Trophoblast cell (in vitro differentiated cells and primary cell): ENCODE results near the gene NKX6-1.

ENCODE experiments used
- DNase-seq, 2 donors: peaks; one replicate each; pipeline ENCODE4 v3.0.0-alpha.2; 2016
- H2AFZ ChIP-seq: 2 replicates; pipeline ENCODE4 v1.6.1; 2013; ENCODE audit warnings: low read length, moderate library complexity, mild to moderate bottlenecking; ENCODE audit not compliant: insufficient read depth, poor library complexity
- H2AK5ac ChIP-seq: 2 replicates; pipeline ENCODE4 v1.6.1; 2013; ENCODE audit warnings: mild to moderate bottlenecking, low read length
- H2BK120ac ChIP-seq: 2 replicates; pipeline ENCODE4 v1.6.1; 2013; ENCODE audit warnings: low read length, mild to moderate bottlenecking, moderate library complexity; ENCODE audit not compliant: insufficient read depth, poor library complexity
- H2BK12ac ChIP-seq: 2 replicates; pipeline ENCODE4 v1.6.1; 2013; ENCODE audit warnings: mild to moderate bottlenecking, low read length, moderate library complexity
- H2BK5ac ChIP-seq: 2 replicates; pipeline ENCODE4 v1.6.1; 2013; ENCODE audit warnings: low read length, low read depth, moderate library complexity, mild to moderate bottlenecking; ENCODE audit not compliant: poor library complexity
- H3K14ac ChIP-seq: 2 replicates; pipeline ENCODE4 v1.6.1; 2013; ENCODE audit warnings: mild to moderate bottlenecking, low read length
- H3K18ac ChIP-seq: 2 replicates; pipeline ENCODE4 v1.6.1; 2013; ENCODE audit warnings: mild to moderate bottlenecking, low read length
- H3K23ac ChIP-seq: 2 replicates; pipeline ENCODE4 v1.6.1; 2013; ENCODE audit warnings: low read length
- H3K27ac ChIP-seq: 2 replicates; pipeline ENCODE4 v1.5.1; 2013; ENCODE audit warnings: low read depth, mild to moderate bottlenecking, inconsistent platforms, low read length, moderate library complexity
- H3K27me3 ChIP-seq: 2 replicates; pipeline ENCODE4 v1.6.1; 2013; ENCODE audit warnings: inconsistent platforms, mild to moderate bottlenecking, low read length, moderate library complexity; ENCODE audit not compliant: insufficient read depth
- H3K36me3 ChIP-seq, 2 experiments: 1 replicate in 1 of 2; 2 replicates in 1 of 2; pipeline ENCODE4 v1.6.1; 2013; ENCODE audit warnings: low read length in 2 of 2, mild to moderate bottlenecking in 2 of 2, moderate library complexity in 1 of 2; ENCODE audit not compliant: insufficient read depth in 2 of 2, control insufficient read depth in 1 of 2
- H3K4ac ChIP-seq: 2 replicates; pipeline ENCODE4 v1.6.1; 2013; ENCODE audit warnings: low read depth, mild to moderate bottlenecking, low read length, moderate library complexity
- H3K4me1 ChIP-seq, 2 experiments: 1 replicate in 1 of 2; 2 replicates in 1 of 2; pipeline ENCODE4 v1.6.1; 2013; ENCODE audit warnings: low read length in 2 of 2, mild to moderate bottlenecking in 2 of 2, moderate library complexity in 1 of 2; ENCODE audit not compliant: insufficient read depth in 2 of 2, control insufficient read depth in 1 of 2
- H3K4me2 ChIP-seq: 2 replicates; pipeline ENCODE4 v1.6.1; 2013; ENCODE audit warnings: inconsistent platforms, mild to moderate bottlenecking, low read length, moderate library complexity
- H3K4me3 ChIP-seq: 2 replicates; pipeline ENCODE4 v1.5.1; 2013; ENCODE audit warnings: mild to moderate bottlenecking, low read depth, low read length, inconsistent platforms
- H3K79me1 ChIP-seq: one replicate; pipeline ENCODE4 v1.6.1; 2013; ENCODE audit warnings: low read length
- H3K79me2 ChIP-seq: 2 replicates; pipeline ENCODE4 v1.6.1; 2013; ENCODE audit warnings: low read length, mild to moderate bottlenecking; ENCODE audit not compliant: control insufficient read depth, insufficient read depth, poor library complexity
- H3K9ac ChIP-seq: 2 replicates; pipeline ENCODE4 v1.6.1; 2013; ENCODE audit warnings: mild to moderate bottlenecking, low read length
- H3K9me3 ChIP-seq: 2 replicates; pipeline ENCODE4 v1.6.1; 2013; ENCODE audit warnings: low read depth, mild to moderate bottlenecking, control low read depth, inconsistent platforms, low read length; ENCODE audit not compliant: insufficient read depth
- H4K12ac ChIP-seq: 2 replicates; pipeline ENCODE4 v1.6.1; 2013; ENCODE audit warnings: low read depth, mild to moderate bottlenecking, low read length, moderate library complexity
- H4K8ac ChIP-seq: 2 replicates; pipeline ENCODE4 v1.6.1; 2013; ENCODE audit warnings: low read depth, mild to moderate bottlenecking, low read length, moderate library complexity
- H4K91ac ChIP-seq: one replicate; pipeline ENCODE4 v1.6.1; 2013; ENCODE audit warnings: low read depth, mild to moderate bottlenecking, low read length, moderate library complexity
- WGBS: extraction: QIAGEN DNeasy Blood & Tissue Kit; methylation state at CpG from one replicate; pipeline ENCODE4 v1.1.7; 2013; ENCODE audit warnings: missing lambda C conversion rate; ENCODE audit not compliant: insufficient read length, insufficient coverage; ENCODE audit errors: extremely low coverage; 5-methylcytosine and 5-hydroxymethylcytosine counted together

The NKX6-1 gene

DNA sequence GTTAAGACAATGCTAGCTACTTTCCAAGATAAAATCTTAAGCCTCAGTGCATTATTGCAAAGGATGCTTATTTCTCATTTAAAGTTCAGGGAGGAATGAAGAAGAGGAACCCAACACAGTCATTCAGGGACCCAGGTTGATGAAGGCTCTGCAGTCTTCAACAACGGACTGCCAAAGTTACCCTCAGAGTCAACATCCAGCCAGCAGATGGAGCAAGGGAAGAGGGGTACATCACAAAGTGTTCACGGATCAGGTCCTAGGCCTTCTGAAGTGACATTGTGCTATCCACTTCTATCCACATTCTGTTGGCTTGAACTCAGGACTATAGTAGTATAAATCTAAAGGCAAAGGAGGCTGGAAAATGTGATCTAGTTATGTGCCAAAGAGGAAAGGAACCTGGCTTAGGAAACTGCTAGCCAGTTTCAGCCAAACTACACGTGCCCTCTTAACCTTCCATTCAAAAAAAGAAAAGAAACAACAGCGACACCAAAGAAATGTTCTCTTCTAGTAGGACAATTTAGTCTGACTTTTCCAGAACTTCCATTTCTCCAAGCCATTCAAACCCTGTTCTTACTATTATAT lies 28.8 kb downstream of the NKX6-1 start:
- H2BK120ac ChIP-seq = no peak overlapping the region
- H4K12ac ChIP-seq = no peak overlapping the region

GRCh38 chr4:84467601-84468000 lies 31.5 kb downstream of the NKX6-1 start:
- no peaks in the 10 kb centered on the region for H3K4me1 ChIP-seq
- no peak overlapping the region for H3K4me2 ChIP-seq
- no peak overlapping the region for H2BK12ac ChIP-seq
- H3K4me3 ChIP-seq = no peak overlapping the region
- no peak for DNase-seq
- no peak overlapping the region for H3K18ac ChIP-seq
- no peaks in the 10 kb centered on the region for H3K79me2 ChIP-seq
- H2AFZ ChIP-seq = no peak overlapping the region
- H3K23ac ChIP-seq = no peak overlapping the region
- no peak overlapping the region for H4K91ac ChIP-seq
- H3K27ac ChIP-seq = no peak overlapping the region
- H2BK120ac ChIP-seq = no peak overlapping the region
- no CpG with 5 or more reads among the region's 3 CpGs for WGBS
- no peaks in the 10 kb centered on the region for H3K9me3 ChIP-seq
- H4K8ac ChIP-seq = no peak overlapping the region
- no peak overlapping the region for H3K9ac ChIP-seq
- H2BK5ac ChIP-seq = no peak overlapping the region
- no peak overlapping the region for H3K14ac ChIP-seq
- no peaks in the 10 kb centered on the region for H3K27me3 ChIP-seq
- no peak overlapping the region for H3K4ac ChIP-seq
- H2AK5ac ChIP-seq = no peak overlapping the region
- H3K36me3 ChIP-seq = no peaks in the 10 kb centered on the region
- no peak overlapping the region for H4K12ac ChIP-seq
- H3K79me1 ChIP-seq = no peaks in the 10 kb centered on the region

More for the DNA sequence above, 28.8 kb downstream of the NKX6-1 start:
- Histone ChIP-seq H3K23ac (no peak overlapping the region), H3K14ac (no peak overlapping the region), H3K18ac (no peak overlapping the region), H2AFZ (no peak overlapping the region), H3K36me3 (no peaks in the 10 kb centered on the region), H2BK12ac (no peak overlapping the region), H3K4me1 (no peaks in the 10 kb centered on the region), H3K27ac (no peak overlapping the region), H3K4me2 (no peak overlapping the region), H4K91ac (no peak overlapping the region), H3K79me1 (no peaks in the 10 kb centered on the region), H2BK5ac (no peak overlapping the region), H3K9me3 (no peaks in the 10 kb centered on the region), H3K9ac (no peak overlapping the region), H4K8ac (no peak overlapping the region), H2AK5ac (no peak overlapping the region), H3K4me3 (no peak overlapping the region), H3K79me2 (no peaks in the 10 kb centered on the region), H3K27me3 (no peaks in the 10 kb centered on the region), H3K4ac (no peak overlapping the region)
- WGBS = no CpG with 5 or more reads among the region's 4 CpGs
- DNase-seq = peak in 1 of 2 donors; percentile 8

DNA sequence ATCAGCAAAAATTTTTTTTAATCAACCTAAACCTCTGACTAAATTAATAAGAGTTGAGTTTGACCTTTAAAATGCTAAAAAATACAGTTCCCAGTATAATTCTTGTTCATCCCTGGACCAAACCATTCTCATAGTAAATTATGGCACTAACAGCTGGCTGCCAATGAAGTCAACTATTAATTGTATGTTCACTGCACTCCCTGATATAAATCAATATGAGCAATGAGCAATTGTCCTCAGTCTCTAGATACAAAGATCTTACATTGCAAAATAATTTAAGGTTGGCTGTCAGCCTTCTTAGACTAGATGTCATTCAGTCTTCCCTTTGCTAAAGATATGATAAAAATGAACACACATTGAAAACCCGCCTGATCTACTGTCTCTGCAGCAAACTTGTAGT lies 39.3 kb downstream of the NKX6-1 start:
- Histone ChIP-seq H4K91ac (no peak overlapping the region), H2BK120ac (no peak overlapping the region), H3K4ac (no peak overlapping the region), H3K9ac (no peak overlapping the region), H2BK12ac (no peak overlapping the region), H3K27ac (no peak overlapping the region), H3K4me2 (no peak overlapping the region), H3K4me1 (no peaks in the 10 kb centered on the region), H3K18ac (no peak overlapping the region), H3K36me3 (no peaks in the 10 kb centered on the region), H4K12ac (no peak overlapping the region), H3K27me3 (no peaks in the 10 kb centered on the region), H4K8ac (no peak overlapping the region), H3K23ac (no peak overlapping the region), H2AK5ac (no peak overlapping the region), H3K9me3 (no peaks in the 10 kb centered on the region), H3K14ac (no peak overlapping the region), H3K79me1 (no peaks in the 10 kb centered on the region), H2BK5ac (no peak overlapping the region), H2AFZ (no peak overlapping the region), H3K4me3 (no peak overlapping the region), H3K79me2 (no peaks in the 10 kb centered on the region)
- no CpG with 5 or more reads among the region's 1 CpG for WGBS
- no peak for DNase-seq

- Histone ChIP-seq H4K12ac (no peak overlapping the region), H3K4me2 (no peak overlapping the region)
Measured at GRCh38 chr4:84456157-84456556, 42.9 kb downstream of the NKX6-1 start.

More at GRCh38 chr4:84456157-84456556, 42.9 kb downstream of the NKX6-1 start:
- no peaks in the 10 kb centered on the region for H3K79me1 ChIP-seq
- no peaks in the 10 kb centered on the region for H3K36me3 ChIP-seq
- no peak overlapping the region for H3K4me3 ChIP-seq
- H2AFZ ChIP-seq = no peak overlapping the region
- no peak overlapping the region for H3K27ac ChIP-seq
- H4K8ac ChIP-seq = no peak overlapping the region
- no peaks in the 10 kb centered on the region for H3K27me3 ChIP-seq
- H3K4me1 ChIP-seq = no peaks in the 10 kb centered on the region
- H3K79me2 ChIP-seq = no peaks in the 10 kb centered on the region
- DNase-seq = no peak
- H3K9ac ChIP-seq = no peak overlapping the region
- H3K14ac ChIP-seq = no peak overlapping the region
- no CpG with 5 or more reads among the region's 4 CpGs for WGBS
- H3K9me3 ChIP-seq = no peaks in the 10 kb centered on the region
- no peak overlapping the region for H2AK5ac ChIP-seq
- H3K23ac ChIP-seq = no peak overlapping the region
- H2BK12ac ChIP-seq = no peak overlapping the region
- no peak overlapping the region for H3K18ac ChIP-seq
- H2BK120ac ChIP-seq = no peak overlapping the region
- H3K4ac ChIP-seq = no peak overlapping the region
- no peak overlapping the region for H2BK5ac ChIP-seq
- H4K91ac ChIP-seq = no peak overlapping the region
